ENCODE data around the gene CARMIL1.
"Not testable (repeated sequence)": the region's sequence is repeated elsewhere in the genome, so short reads cannot be mapped to it uniquely, and the experiment has no call there.

The CARMIL1 gene

DNA sequence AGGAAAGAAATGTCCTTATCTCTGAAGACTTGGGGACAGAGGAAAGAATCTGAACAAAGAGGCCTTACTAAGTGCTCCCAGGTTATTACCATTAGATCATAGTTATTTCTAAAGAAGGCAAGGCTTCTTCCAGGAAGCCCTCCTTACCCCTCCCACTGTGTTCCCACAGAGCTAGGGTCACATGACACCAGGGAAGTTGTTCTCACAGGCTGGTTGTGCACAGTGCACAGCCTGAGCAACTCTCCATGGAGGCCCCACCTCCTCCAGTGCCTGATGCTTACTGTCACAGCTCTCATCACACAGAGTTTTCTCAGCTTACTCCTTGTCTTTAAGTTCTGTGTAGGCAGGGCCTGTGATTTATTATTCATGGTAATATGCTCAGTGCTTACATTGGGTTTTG, 303.9 kb downstream of the CARMIL1 start:
- DNase-seq: no peak
- Histone ChIP-seq H3K23ac (ENCODE audit: low read length in 2 of 2) (no peak overlapping the region), H3K79me1 (replicated peaks; ENCODE audit: low read length, poor library complexity, severe bottlenecking) (no peaks in the 10 kb centered on the region), H4K8ac (ENCODE audit: low read length) (no peak overlapping the region), H3K14ac (ENCODE audit: low read length in 2 of 2) (no peak overlapping the region), H3K9me3 (ENCODE audit: control insufficient read depth, low read length) (no peaks in the 10 kb centered on the region), H3K4me2 (ENCODE audit: low read length, poor library complexity, severe bottlenecking) (no peak overlapping the region), H3K27ac (ENCODE audit: low read length, poor library complexity, severe bottlenecking) (no peak overlapping the region), H3K4me1 (ENCODE audit: control insufficient read depth, insufficient read depth, low read depth, low read length) (peaks cover 2% of the 10 kb centered on the region), H3K36me3 (ENCODE audit: control insufficient read depth in 1 of 2, insufficient read depth in 2 of 2, low read depth in 1 of 2, low read length in 2 of 2) (peaks cover 3 to 38% of the 10 kb centered on the region in 2 experiments), H2BK12ac (ENCODE audit: low read length in 2 of 2) (no peak overlapping the region), H2BK120ac (ENCODE audit: low read depth, low read length) (no peak overlapping the region), H3K27me3 (ENCODE audit: control insufficient read depth in 1 of 2, insufficient read depth in 1 of 2, low read length in 2 of 2) (no peaks in the 10 kb centered on the region), H3K18ac (ENCODE audit: low read depth in 1 of 2, low read length in 2 of 2) (no peak overlapping the region), H2AFZ (ENCODE audit: low read depth, low read length) (no peak overlapping the region), H3K4me3 (ENCODE audit: insufficient read depth in 1 of 2, low read depth in 1 of 2, low read length in 2 of 2) (no peak overlapping the region), H2BK15ac (ENCODE audit: low read depth, poor library complexity, severe bottlenecking) (no peak overlapping the region), H2BK5ac (ENCODE audit: low read depth, low read length, poor library complexity, severe bottlenecking) (no peak overlapping the region), H2AK5ac (ENCODE audit: low read length, severe bottlenecking) (no peak overlapping the region), H4K91ac (ENCODE audit: low read length) (no peak overlapping the region), H3K9ac (ENCODE audit: low read length) (no peak overlapping the region), H3K4ac (ENCODE audit: low read depth in 1 of 2, low read length in 2 of 2) (no peak overlapping the region)

DNA sequence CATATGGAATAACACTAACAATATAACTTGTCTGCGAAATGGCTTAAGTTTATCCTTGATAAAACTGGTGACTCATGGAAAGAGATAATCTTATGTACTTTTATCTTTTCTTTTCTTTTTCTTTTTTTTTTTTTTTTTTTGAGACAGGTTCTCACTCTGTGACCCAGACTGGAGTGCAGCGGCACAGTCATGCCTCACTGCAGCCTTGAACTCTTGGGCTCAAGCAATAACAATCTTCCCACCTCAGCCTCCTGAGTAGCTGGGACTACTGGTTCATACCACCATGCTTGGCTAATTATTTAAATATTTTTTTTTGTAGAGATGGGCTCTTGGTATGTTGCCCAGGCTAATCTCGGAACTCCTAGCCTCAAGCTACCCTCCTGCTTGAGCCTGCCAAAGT, 304.7 kb downstream of the CARMIL1 start:
- Histone ChIP-seq H3K27ac (ENCODE audit: low read length, poor library complexity, severe bottlenecking) (no peak overlapping the region), H3K9ac (ENCODE audit: low read length) (no peak overlapping the region), H4K91ac (ENCODE audit: low read length) (no peak overlapping the region), H4K8ac (ENCODE audit: low read length) (no peak overlapping the region), H3K23ac (ENCODE audit: low read length in 2 of 2) (no peak overlapping the region), H3K4me1 (ENCODE audit: control insufficient read depth, insufficient read depth, low read depth, low read length) (peaks cover 2% of the 10 kb centered on the region), H2BK120ac (ENCODE audit: low read depth, low read length) (no peak overlapping the region), H3K18ac (ENCODE audit: low read depth in 1 of 2, low read length in 2 of 2) (no peak overlapping the region), H2AFZ (ENCODE audit: low read depth, low read length) (no peak overlapping the region), H3K4me2 (ENCODE audit: low read length, poor library complexity, severe bottlenecking) (no peak overlapping the region), H3K9me3 (ENCODE audit: control insufficient read depth, low read length) (no peaks in the 10 kb centered on the region), H3K4ac (ENCODE audit: low read depth in 1 of 2, low read length in 2 of 2) (no peak overlapping the region), H2BK5ac (ENCODE audit: low read depth, low read length, poor library complexity, severe bottlenecking) (no peak overlapping the region), H3K27me3 (ENCODE audit: control insufficient read depth in 1 of 2, insufficient read depth in 1 of 2, low read length in 2 of 2) (no peaks in the 10 kb centered on the region), H3K79me1 (replicated peaks; ENCODE audit: low read length, poor library complexity, severe bottlenecking) (no peaks in the 10 kb centered on the region), H3K4me3 (ENCODE audit: insufficient read depth in 1 of 2, low read depth in 1 of 2, low read length in 2 of 2) (no peak overlapping the region), H3K36me3 (ENCODE audit: control insufficient read depth in 1 of 2, insufficient read depth in 2 of 2, low read depth in 1 of 2, low read length in 2 of 2) (peaks cover 3 to 46% of the 10 kb centered on the region in 2 experiments), H2AK5ac (ENCODE audit: low read length, severe bottlenecking) (no peak overlapping the region), H3K14ac (ENCODE audit: low read length in 2 of 2) (no peak overlapping the region), H2BK15ac (ENCODE audit: low read depth, poor library complexity, severe bottlenecking) (no peak overlapping the region), H2BK12ac (ENCODE audit: low read length in 2 of 2) (no peak overlapping the region)
- 100% methylated on average over 1 of the region's 3 CpGs for WGBS
- DNase-seq: no peak

DNA sequence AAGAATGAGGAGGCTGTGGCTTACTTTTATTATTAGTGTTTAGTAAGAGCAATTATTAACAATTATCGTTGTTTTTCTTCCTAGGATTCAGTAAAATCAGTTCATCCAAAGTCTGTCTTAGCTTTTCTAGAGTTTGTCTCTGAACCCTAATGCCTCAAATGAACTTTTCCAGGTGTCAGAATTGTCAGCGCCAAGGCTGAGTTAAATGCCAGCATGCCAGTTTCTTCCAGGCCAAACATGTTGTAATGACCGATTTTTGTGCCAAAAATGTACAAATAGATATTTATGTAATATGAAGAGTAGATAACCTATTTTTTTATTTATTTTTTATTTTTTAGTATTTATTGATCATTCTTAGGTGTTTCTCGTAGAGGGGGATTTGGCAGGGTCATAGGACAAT, 306.1 kb downstream of the CARMIL1 start:
- H3K4me2 ChIP-seq (ENCODE audit: low read length, poor library complexity, severe bottlenecking): no peak overlapping the region
- no peak overlapping the region for H3K4ac ChIP-seq (ENCODE audit: low read depth in 1 of 2, low read length in 2 of 2)
- no peak overlapping the region for H2BK12ac ChIP-seq (ENCODE audit: low read length in 2 of 2)
- no peak overlapping the region for H2AFZ ChIP-seq (ENCODE audit: low read depth, low read length)
- 93% methylated on average over 2 of the region's 4 CpGs for WGBS
- no peak overlapping the region for H2BK5ac ChIP-seq (ENCODE audit: low read depth, low read length, poor library complexity, severe bottlenecking)
- H2BK120ac ChIP-seq (ENCODE audit: low read depth, low read length): no peak overlapping the region
- no peak overlapping the region for H3K14ac ChIP-seq (ENCODE audit: low read length in 2 of 2)
- no peak for DNase-seq
- no peak overlapping the region for H2BK15ac ChIP-seq (ENCODE audit: low read depth, poor library complexity, severe bottlenecking)
- no peak overlapping the region for H3K4me3 ChIP-seq (ENCODE audit: insufficient read depth in 1 of 2, low read depth in 1 of 2, low read length in 2 of 2)
- no peak overlapping the region for H3K18ac ChIP-seq (ENCODE audit: low read depth in 1 of 2, low read length in 2 of 2)
- no peaks in the 10 kb centered on the region for H3K27me3 ChIP-seq (ENCODE audit: control insufficient read depth in 1 of 2, insufficient read depth in 1 of 2, low read length in 2 of 2)
- H3K36me3 ChIP-seq (ENCODE audit: control insufficient read depth in 1 of 2, insufficient read depth in 2 of 2, low read depth in 1 of 2, low read length in 2 of 2): peaks cover 7 to 49% of the 10 kb centered on the region in 2 experiments
- no peaks in the 10 kb centered on the region for H3K79me1 ChIP-seq (replicated peaks; ENCODE audit: low read length, poor library complexity, severe bottlenecking)
- no peak overlapping the region for H3K9ac ChIP-seq (ENCODE audit: low read length)
- H3K9me3 ChIP-seq (ENCODE audit: control insufficient read depth, low read length): no peaks in the 10 kb centered on the region
- H3K27ac ChIP-seq (ENCODE audit: low read length, poor library complexity, severe bottlenecking): no peak overlapping the region
- H3K23ac ChIP-seq (ENCODE audit: low read length in 2 of 2): no peak overlapping the region
- no peak overlapping the region for H2AK5ac ChIP-seq (ENCODE audit: low read length, severe bottlenecking)
- H4K8ac ChIP-seq (ENCODE audit: low read length): no peak overlapping the region
- H3K4me1 ChIP-seq (ENCODE audit: control insufficient read depth, insufficient read depth, low read depth, low read length): peaks cover 2% of the 10 kb centered on the region
- H4K91ac ChIP-seq (ENCODE audit: low read length): no peak overlapping the region

DNA sequence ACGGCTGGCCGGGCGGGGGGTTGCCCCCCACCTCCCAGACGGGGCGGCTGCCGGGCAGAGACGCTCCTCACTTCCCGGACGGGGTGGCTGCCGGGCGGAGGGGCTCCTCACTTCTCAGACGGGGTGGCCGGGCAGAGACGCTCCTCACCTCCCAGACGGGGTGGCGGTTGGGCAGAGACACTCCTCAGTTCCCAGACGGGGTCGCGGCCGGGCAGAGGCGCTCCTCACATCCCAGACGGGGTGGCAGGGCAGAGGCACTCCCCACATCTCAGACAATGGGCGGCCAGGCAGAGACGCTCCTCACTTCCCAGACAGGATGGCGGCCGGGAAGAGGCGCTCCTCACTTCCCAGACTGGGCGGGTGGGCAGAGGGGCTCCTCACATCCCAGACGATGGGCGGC, 306.9 kb downstream of the CARMIL1 start:
- 92% methylated on average over 13 of the region's 30 CpGs for WGBS
- not testable (repeated sequence) for H3K27ac ChIP-seq (ENCODE audit: low read length, poor library complexity, severe bottlenecking); H3K27me3 ChIP-seq (ENCODE audit: control insufficient read depth in 1 of 2, insufficient read depth in 1 of 2, low read length in 2 of 2); H3K9me3 ChIP-seq (ENCODE audit: control insufficient read depth, low read length); H3K9ac ChIP-seq (ENCODE audit: low read length); DNase-seq; H4K8ac ChIP-seq (ENCODE audit: low read length); H2BK12ac ChIP-seq (ENCODE audit: low read length in 2 of 2); H2BK5ac ChIP-seq (ENCODE audit: low read depth, low read length, poor library complexity, severe bottlenecking); H2AK5ac ChIP-seq (ENCODE audit: low read length, severe bottlenecking); H3K4me1 ChIP-seq (ENCODE audit: control insufficient read depth, insufficient read depth, low read depth, low read length); H2BK120ac ChIP-seq (ENCODE audit: low read depth, low read length); H3K4me3 ChIP-seq (ENCODE audit: insufficient read depth in 1 of 2, low read depth in 1 of 2, low read length in 2 of 2); H2BK15ac ChIP-seq (ENCODE audit: low read depth, poor library complexity, severe bottlenecking); H4K91ac ChIP-seq (ENCODE audit: low read length); H3K4me2 ChIP-seq (ENCODE audit: low read length, poor library complexity, severe bottlenecking); H3K14ac ChIP-seq (ENCODE audit: low read length in 2 of 2); H3K4ac ChIP-seq (ENCODE audit: low read depth in 1 of 2, low read length in 2 of 2); H3K79me1 ChIP-seq (replicated peaks; ENCODE audit: low read length, poor library complexity, severe bottlenecking); H3K23ac ChIP-seq (ENCODE audit: low read length in 2 of 2); H2AFZ ChIP-seq (ENCODE audit: low read depth, low read length); H3K18ac ChIP-seq (ENCODE audit: low read depth in 1 of 2, low read length in 2 of 2)
- peaks cover 7 to 51% of the 10 kb centered on the region in 2 experiments for H3K36me3 ChIP-seq (ENCODE audit: control insufficient read depth in 1 of 2, insufficient read depth in 2 of 2, low read depth in 1 of 2, low read length in 2 of 2)
